ENCODE measurements around the gene GPR68.

- TF ChIP-seq CTCF (conservative IDR thresholded peaks at IDR 0.05; ENCODE audit: low read length) (no peak), EZH2phosphoT487 (IDR thresholded peaks at IDR 0.05; ENCODE audit: borderline replicate concordance) (no peak)
These were observed 39.8 kb upstream of the GPR68 start for GRCh38 chr14:91284146-91284790.
